ENCODE data around the gene MAPKAPK5.
A peak's percentile ranks its signal among the peaks of the same experiment; 100 is the strongest.
"Not testable (repeated sequence)": the region's sequence is repeated elsewhere in the genome, so short reads cannot be mapped to it uniquely, and the experiment has no call there.

Gene MAPKAPK5

GRCh38 chr12:111828338-111828979, 13.6 kb upstream of the MAPKAPK5 start:
- no peak for DNase-seq

- DNase-seq: not testable (repeated sequence)
These were observed 12.4 kb upstream of the MAPKAPK5 start for GRCh38 chr12:111829635-111830034.

GRCh38 chr12:111834740-111835386, 7.2 kb upstream of the MAPKAPK5 start:
- peak; percentile 63 for DNase-seq

- DNase-seq: not testable (repeated sequence)
These were observed 6.4 kb upstream of the MAPKAPK5 start for GRCh38 chr12:111835531-111836181.

GRCh38 chr12:111838353-111838752, 3.7 kb upstream of the MAPKAPK5 start:
- DNase-seq: peak; percentile 29

GRCh38 chr12:111840807-111841206, 1.2 kb upstream of the MAPKAPK5 start:
- peak; percentile 35 for DNase-seq

- peak; percentile 62 for DNase-seq
These were observed 735 bp upstream of the MAPKAPK5 start for GRCh38 chr12:111841236-111841749.

GRCh38 chr12:111842556-111843396, 748 bp downstream of the MAPKAPK5 start:
- DNase-seq: peak; percentile 65

GRCh38 chr12:111846016-111846415, 4.0 kb downstream of the MAPKAPK5 start:
- DNase-seq: peak; percentile 67

- DNase-seq: peak; percentile 24
These were observed 8.5 kb downstream of the MAPKAPK5 start for GRCh38 chr12:111850526-111850925.

- DNase-seq: no peak
These were observed 16.2 kb downstream of the MAPKAPK5 start for GRCh38 chr12:111858186-111858585.

- no peak for DNase-seq
These were observed 16.8 kb downstream of the MAPKAPK5 start for GRCh38 chr12:111858778-111859177.

GRCh38 chr12:111864913-111865312, 22.9 kb downstream of the MAPKAPK5 start:
- no peak for DNase-seq

GRCh38 chr12:111867531-111867930, 25.5 kb downstream of the MAPKAPK5 start:
- DNase-seq: no peak

GRCh38 chr12:111868676-111869588, 26.9 kb downstream of the MAPKAPK5 start:
- DNase-seq: no peak

GRCh38 chr12:111869671-111870070, 27.6 kb downstream of the MAPKAPK5 start:
- DNase-seq: no peak

- DNase-seq: no peak
These were observed 28.2 kb downstream of the MAPKAPK5 start for GRCh38 chr12:111870216-111870615.

GRCh38 chr12:111870706-111871105, 28.7 kb downstream of the MAPKAPK5 start:
- DNase-seq: no peak

GRCh38 chr12:111873113-111873512, 31.1 kb downstream of the MAPKAPK5 start:
- no peak for DNase-seq

- no peak for DNase-seq
These were observed 39.7 kb downstream of the MAPKAPK5 start for GRCh38 chr12:111881716-111882115.

- DNase-seq: no peak
These were observed 44.9 kb downstream of the MAPKAPK5 start for GRCh38 chr12:111886662-111887545.

Measured in NCI-H69 (cell line).